ENCODE results near the gene SORBS2. TPM values are rescaled to one million over a fixed set of nuclear protein-coding genes. Genes with fewer than 3 reads are reported as not detected.

The SORBS2 gene
- polyA plus RNA-seq, 2 donors, result 22.7 to 33.4 TPM

- WGBS, 2 donors, result 85 to 86% methylated on average over 13 of the region's 13 CpGs
- no peak overlapping the region for H3K4me3 ChIP-seq (ENCODE audit: low read depth in 1 of 2, low read length in 2 of 2)
- no peaks in the 10 kb centered on the region for H3K9me3 ChIP-seq (ENCODE audit: control insufficient read depth in 2 of 2, insufficient read depth in 1 of 2, low read depth in 1 of 2, low read length in 1 of 2)
- H3K4me1 ChIP-seq (ENCODE audit: control insufficient read depth in 2 of 2, insufficient read depth in 2 of 2, low read length in 1 of 2), result peaks cover 0 to 3% of the 10 kb centered on the region in 2 donors
- no peaks in the 10 kb centered on the region for H3K27me3 ChIP-seq (ENCODE audit: control insufficient read depth in 1 of 2, insufficient read depth in 2 of 2, low read length in 2 of 2)
- no peak overlapping the region for H3K27ac ChIP-seq (ENCODE audit: low read depth in 2 of 2, low read length in 1 of 2)
- H3K36me3 ChIP-seq (ENCODE audit: control insufficient read depth in 2 of 2, insufficient read depth in 2 of 2, low read length in 1 of 2), result peaks cover 0 to 2% of the 10 kb centered on the region in 2 donors
These were observed 222.7 kb downstream of the SORBS2 start for GRCh38 chr4:185589067-185589836.

GRCh38 chr4:185587427-185588161 is 224.4 kb downstream of the SORBS2 start:
- peaks cover 0 to 3% of the 10 kb centered on the region in 2 donors for H3K4me1 ChIP-seq (ENCODE audit: control insufficient read depth in 2 of 2, insufficient read depth in 2 of 2, low read length in 1 of 2)
- 62 to 66% methylated on average over 32 of the region's 32 CpGs for WGBS, 2 donors
- no peaks in the 10 kb centered on the region for H3K36me3 ChIP-seq (ENCODE audit: control insufficient read depth in 2 of 2, insufficient read depth in 2 of 2, low read length in 1 of 2)
- H3K27me3 ChIP-seq (ENCODE audit: control insufficient read depth in 1 of 2, insufficient read depth in 2 of 2, low read length in 2 of 2), result no peaks in the 10 kb centered on the region
- H3K9me3 ChIP-seq (ENCODE audit: control insufficient read depth in 2 of 2, insufficient read depth in 1 of 2, low read depth in 1 of 2, low read length in 1 of 2), result no peaks in the 10 kb centered on the region
- peak overlapping the region in 1 of 2 donors; percentile 9 for H3K27ac ChIP-seq (ENCODE audit: low read depth in 2 of 2, low read length in 1 of 2)
- no peak overlapping the region for H3K4me3 ChIP-seq (ENCODE audit: low read depth in 1 of 2, low read length in 2 of 2)

GRCh38 chr4:185587030-185587426 is 225.0 kb downstream of the SORBS2 start:
- Histone ChIP-seq H3K9me3 (ENCODE audit: control insufficient read depth in 2 of 2, insufficient read depth in 1 of 2, low read depth in 1 of 2, low read length in 1 of 2) (no peaks in the 10 kb centered on the region), H3K4me1 (ENCODE audit: control insufficient read depth in 2 of 2, insufficient read depth in 2 of 2, low read length in 1 of 2) (peaks cover 0 to 3% of the 10 kb centered on the region in 2 donors), H3K27ac (ENCODE audit: low read depth in 2 of 2, low read length in 1 of 2) (peak overlapping the region in 1 of 2 donors; percentile 9), H3K36me3 (ENCODE audit: control insufficient read depth in 2 of 2, insufficient read depth in 2 of 2, low read length in 1 of 2) (no peaks in the 10 kb centered on the region), H3K27me3 (ENCODE audit: control insufficient read depth in 1 of 2, insufficient read depth in 2 of 2, low read length in 2 of 2) (no peaks in the 10 kb centered on the region), H3K4me3 (ENCODE audit: low read depth in 1 of 2, low read length in 2 of 2) (no peak overlapping the region)
- WGBS, 2 donors, result 67 to 69% methylated on average over 6 of the region's 6 CpGs

- Histone ChIP-seq H3K36me3 (ENCODE audit: control insufficient read depth in 2 of 2, insufficient read depth in 2 of 2, low read length in 1 of 2) (no peaks in the 10 kb centered on the region), H3K27me3 (ENCODE audit: control insufficient read depth in 1 of 2, insufficient read depth in 2 of 2, low read length in 2 of 2) (no peaks in the 10 kb centered on the region), H3K27ac (ENCODE audit: low read depth in 2 of 2, low read length in 1 of 2) (no peak overlapping the region), H3K4me3 (ENCODE audit: low read depth in 1 of 2, low read length in 2 of 2) (no peak overlapping the region), H3K9me3 (ENCODE audit: control insufficient read depth in 2 of 2, insufficient read depth in 1 of 2, low read depth in 1 of 2, low read length in 1 of 2) (no peaks in the 10 kb centered on the region), H3K4me1 (ENCODE audit: control insufficient read depth in 2 of 2, insufficient read depth in 2 of 2, low read length in 1 of 2) (peaks cover 0 to 3% of the 10 kb centered on the region in 2 donors)
- 54 to 66% methylated on average over 1 of the region's 1 CpG for WGBS, 2 donors
These were observed 226.8 kb downstream of the SORBS2 start for GRCh38 chr4:185585211-185585610.

- H3K27ac ChIP-seq (ENCODE audit: low read depth in 2 of 2, low read length in 1 of 2), result no peak overlapping the region
- peaks cover 0 to 3% of the 10 kb centered on the region in 2 donors for H3K4me1 ChIP-seq (ENCODE audit: control insufficient read depth in 2 of 2, insufficient read depth in 2 of 2, low read length in 1 of 2)
- no peak overlapping the region for H3K4me3 ChIP-seq (ENCODE audit: low read depth in 1 of 2, low read length in 2 of 2)
- WGBS, 2 donors, result 73 to 87% methylated on average over 1 of the region's 1 CpG
- H3K36me3 ChIP-seq (ENCODE audit: control insufficient read depth in 2 of 2, insufficient read depth in 2 of 2, low read length in 1 of 2), result no peaks in the 10 kb centered on the region
- H3K27me3 ChIP-seq (ENCODE audit: control insufficient read depth in 1 of 2, insufficient read depth in 2 of 2, low read length in 2 of 2), result no peaks in the 10 kb centered on the region
- no peaks in the 10 kb centered on the region for H3K9me3 ChIP-seq (ENCODE audit: control insufficient read depth in 2 of 2, insufficient read depth in 1 of 2, low read depth in 1 of 2, low read length in 1 of 2)
These were observed 228.2 kb downstream of the SORBS2 start for GRCh38 chr4:185583813-185584212.

- Histone ChIP-seq H3K36me3 (ENCODE audit: control insufficient read depth in 2 of 2, insufficient read depth in 2 of 2, low read length in 1 of 2) (no peaks in the 10 kb centered on the region), H3K27me3 (ENCODE audit: control insufficient read depth in 1 of 2, insufficient read depth in 2 of 2, low read length in 2 of 2) (no peaks in the 10 kb centered on the region), H3K4me1 (ENCODE audit: control insufficient read depth in 2 of 2, insufficient read depth in 2 of 2, low read length in 1 of 2) (peaks cover 0 to 3% of the 10 kb centered on the region in 2 donors), H3K4me3 (ENCODE audit: low read depth in 1 of 2, low read length in 2 of 2) (no peak overlapping the region), H3K9me3 (ENCODE audit: control insufficient read depth in 2 of 2, insufficient read depth in 1 of 2, low read depth in 1 of 2, low read length in 1 of 2) (no peaks in the 10 kb centered on the region), H3K27ac (ENCODE audit: low read depth in 2 of 2, low read length in 1 of 2) (no peak overlapping the region)
- 72% methylated on average over 7 of the region's 7 CpGs for WGBS, 2 donors
These were observed 229.2 kb downstream of the SORBS2 start for GRCh38 chr4:185582651-185583400.

- no peaks in the 10 kb centered on the region for H3K9me3 ChIP-seq (ENCODE audit: control insufficient read depth in 2 of 2, insufficient read depth in 1 of 2, low read depth in 1 of 2, low read length in 1 of 2)
- no peaks in the 10 kb centered on the region for H3K27me3 ChIP-seq (ENCODE audit: control insufficient read depth in 1 of 2, insufficient read depth in 2 of 2, low read length in 2 of 2)
- H3K36me3 ChIP-seq (ENCODE audit: control insufficient read depth in 2 of 2, insufficient read depth in 2 of 2, low read length in 1 of 2), result no peaks in the 10 kb centered on the region
- H3K4me1 ChIP-seq (ENCODE audit: control insufficient read depth in 2 of 2, insufficient read depth in 2 of 2, low read length in 1 of 2), result no peaks in the 10 kb centered on the region
- no peak overlapping the region for H3K4me3 ChIP-seq (ENCODE audit: low read depth in 1 of 2, low read length in 2 of 2)
- 80 to 86% methylated on average over 12 of the region's 12 CpGs for WGBS, 2 donors
- H3K27ac ChIP-seq (ENCODE audit: low read depth in 2 of 2, low read length in 1 of 2), result no peak overlapping the region
These were observed 231.3 kb downstream of the SORBS2 start for GRCh38 chr4:185580699-185581098.

- Histone ChIP-seq H3K4me1 (ENCODE audit: control insufficient read depth in 2 of 2, insufficient read depth in 2 of 2, low read length in 1 of 2) (peaks cover 2 to 5% of the 10 kb centered on the region in 2 donors), H3K36me3 (ENCODE audit: control insufficient read depth in 2 of 2, insufficient read depth in 2 of 2, low read length in 1 of 2) (no peaks in the 10 kb centered on the region), H3K9me3 (ENCODE audit: control insufficient read depth in 2 of 2, insufficient read depth in 1 of 2, low read depth in 1 of 2, low read length in 1 of 2) (no peaks in the 10 kb centered on the region), H3K27ac (ENCODE audit: low read depth in 2 of 2, low read length in 1 of 2) (no peak overlapping the region), H3K4me3 (ENCODE audit: low read depth in 1 of 2, low read length in 2 of 2) (no peak overlapping the region), H3K27me3 (ENCODE audit: control insufficient read depth in 1 of 2, insufficient read depth in 2 of 2, low read length in 2 of 2) (no peaks in the 10 kb centered on the region)
- WGBS, 2 donors, result 69 to 76% methylated on average over 3 of the region's 3 CpGs
These were observed 233.7 kb downstream of the SORBS2 start for GRCh38 chr4:185578284-185578683.
